GM10847 (cell line): ENCODE data around the gene OSBPL2.

Experiments used
- POLR2A ChIP-seq: IDR thresholded peaks from 2 replicates; pipeline ENCODE4 v1.6.1; 2011; ENCODE audit not compliant: insufficient read length; ENCODE audit errors: extremely low read depth

The OSBPL2 gene

GRCh38 chr20:62339647-62340062 is 101.3 kb downstream of the OSBPL2 start:
- peak; percentile 29 for TF ChIP-seq POLR2A

GRCh38 chr20:62342910-62343309 is 104.6 kb downstream of the OSBPL2 start:
- no peak for TF ChIP-seq POLR2A

- TF ChIP-seq POLR2A: no peak
These were observed 105.8 kb downstream of the OSBPL2 start for GRCh38 chr20:62344092-62344491.

GRCh38 chr20:62344782-62345181 is 106.5 kb downstream of the OSBPL2 start:
- no peak for TF ChIP-seq POLR2A
